ENCODE data around the gene ACTL6B. TPM values are rescaled to one million over a fixed set of nuclear protein-coding genes. Genes with fewer than 3 reads are reported as not detected.

The ACTL6B gene
- total and polyA plus RNA-seq, 9 of the 15 experiments (the other 6 are each of a cell fraction or from before 2014, with no cell fraction given), result not detected

GRCh38 chr7:100705320-100705752, 49.1 kb upstream of the ACTL6B start (continued):
- TF ChIP-seq AFF4 (CRISPR knock-in tag; IDR thresholded peaks at IDR 0.05) (peak; percentile 85), CBX5 (IDR thresholded peaks at IDR 0.05; ENCODE audit: borderline replicate concordance, low read depth) (peak; percentile 67; the same call in 1 of the 2 replicates), TOE1 (IDR thresholded peaks at IDR 0.05; ENCODE audit: borderline replicate concordance) (no peak; the same call in 1 of the 2 replicates), TOE1 (CRISPR knock-in tag; IDR thresholded peaks at IDR 0.05; ENCODE audit: borderline replicate concordance, low read depth) (peak; percentile 86; the same call in 1 of the 2 replicates), BCLAF1 (IDR thresholded peaks at IDR 0.05; ENCODE audit: borderline replicate concordance in 1 of 2, control insufficient read depth in 1 of 2, low read depth in 2 of 2, low read length in 1 of 2) (0 out of 4 replicates have a peak, but pooled peaks of 1 of the 2 experiments have one; percentile 8), MAZ (CRISPR knock-in tag; conservative IDR thresholded peaks at IDR 0.05 in 1 of 2, IDR thresholded peaks at IDR 0.05 in 1 of 2) (peak; percentile 64 to 84), RBFOX2 (IDR thresholded peaks at IDR 0.05; ENCODE audit: low read depth, low read length) (no peak), ZFPM2 (CRISPR knock-in tag; IDR thresholded peaks at IDR 0.05) (0 out of 2 replicates have a peak, but pooled peaks have one; percentile 73), NCOA1 (IDR thresholded peaks at IDR 0.05; ENCODE audit: low read depth) (no peak), ZNF695 (CRISPR knock-in tag; IDR thresholded peaks at IDR 0.05) (no peak), EZH2 (IDR thresholded peaks at IDR 0.05; ENCODE audit: borderline replicate concordance, low read depth, low read length) (no peak), PREB (CRISPR knock-in tag; IDR thresholded peaks at IDR 0.05) (peak; percentile 96), DNMT1 (IDR thresholded peaks at IDR 0.05) (0 out of 2 replicates have a peak, but pooled peaks have one; percentile 22), E2F6 (IDR thresholded peaks at IDR 0.05; ENCODE audit: borderline replicate concordance in 1 of 2, extremely low read depth in 1 of 2, insufficient read depth in 1 of 2, insufficient read length in 1 of 2, low read depth in 1 of 2, low read length in 1 of 2, poor library complexity in 1 of 2, severe bottlenecking in 1 of 2) (peak in 1 of 2 experiments; percentile 70), PKNOX1 (IDR thresholded peaks at IDR 0.05) (peak; percentile 12; the same call in 1 of the 2 replicates), NR2C1 (IDR thresholded peaks at IDR 0.05) (no peak), NR2C1 (tag; IDR thresholded peaks at IDR 0.05) (no peak)

Measured in K562 (cell line).